H9 (cell line): Measurements from ENCODE around the gene POC5. TPM values are rescaled to one million over a fixed set of nuclear protein-coding genes. Genes with fewer than 3 reads are reported as not detected.
A peak's percentile ranks its signal among the peaks of the same experiment; 100 is the strongest.

Experiments
- DNase-seq: peaks from one replicate; pipeline ENCODE4 v3.0.0-alpha.2; 2017
- H2AFZ ChIP-seq: one replicate; pipeline ENCODE4 v1.6.1; 2013; ENCODE audit warnings: mild to moderate bottlenecking, low read length, control low read depth, moderate library complexity
- H2AK5ac ChIP-seq: 2 replicates; pipeline ENCODE4 v1.6.1; 2013; ENCODE audit warnings: low read length, control low read depth, mixed read lengths; ENCODE audit not compliant: insufficient read length
- H2BK120ac ChIP-seq: one replicate; pipeline ENCODE4 v1.6.1; 2013; ENCODE audit warnings: low read depth, mild to moderate bottlenecking, low read length, control low read depth, inconsistent platforms; ENCODE audit not compliant: poor library complexity, severe bottlenecking
- H2BK12ac ChIP-seq: 2 replicates; pipeline ENCODE4 v1.6.1; 2013; ENCODE audit warnings: low read length, control low read depth, mixed read lengths, low read depth; ENCODE audit not compliant: insufficient read length
- H2BK15ac ChIP-seq: 2 replicates; pipeline ENCODE4 v1.6.1; 2013; ENCODE audit warnings: low read depth, low read length, control low read depth
- H2BK20ac ChIP-seq: one replicate; pipeline ENCODE4 v1.6.1; 2013; ENCODE audit warnings: low read depth, mild to moderate bottlenecking, low read length, control low read depth, inconsistent platforms; ENCODE audit not compliant: poor library complexity, severe bottlenecking
- H2BK5ac ChIP-seq: 2 replicates; pipeline ENCODE4 v1.6.1; 2013; ENCODE audit warnings: low read length, control low read depth, mixed read lengths; ENCODE audit not compliant: insufficient read length
- H3K14ac ChIP-seq: 2 replicates; pipeline ENCODE4 v1.6.1; 2013; ENCODE audit warnings: low read length, control low read depth; ENCODE audit not compliant: insufficient read depth
- H3K18ac ChIP-seq: 2 replicates; pipeline ENCODE4 v1.6.1; 2013; ENCODE audit warnings: low read depth, mild to moderate bottlenecking, mixed read lengths, low read length, control low read depth; ENCODE audit not compliant: insufficient read length
- H3K23ac ChIP-seq: 2 replicates; pipeline ENCODE4 v1.6.1; 2013; ENCODE audit warnings: low read length, control low read depth, mixed read lengths, low read depth; ENCODE audit not compliant: insufficient read length
- H3K23me2 ChIP-seq: 2 replicates; pipeline ENCODE4 v1.6.1; 2013; ENCODE audit warnings: low read depth, mild to moderate bottlenecking, mixed read lengths, low read length, control low read depth; ENCODE audit not compliant: insufficient read length, poor library complexity, severe bottlenecking
- H3K27ac ChIP-seq: 2 replicates; pipeline ENCODE4 v1.5.1; 2013; ENCODE audit warnings: low read length, control low read depth, mixed read lengths, low read depth; ENCODE audit not compliant: insufficient read length
- H3K27me3 ChIP-seq: 2 replicates; pipeline ENCODE4 v1.6.1; 2013; ENCODE audit warnings: low read length, control low read depth, inconsistent platforms; ENCODE audit not compliant: insufficient read depth
- H3K4ac ChIP-seq: 2 replicates; pipeline ENCODE4 v1.6.1; 2013; ENCODE audit warnings: low read depth, mild to moderate bottlenecking, control low read depth, inconsistent platforms, low read length, moderate library complexity
- H3K4me1 ChIP-seq: 2 replicates; pipeline ENCODE4 v1.6.1; 2013; ENCODE audit warnings: low read length, control low read depth, inconsistent platforms; ENCODE audit not compliant: insufficient read depth
- H3K4me2 ChIP-seq: 2 replicates; pipeline ENCODE4 v1.6.1; 2013; ENCODE audit warnings: low read length, control low read depth, mixed read lengths; ENCODE audit not compliant: insufficient read length, insufficient read depth
- H3K56ac ChIP-seq: 2 replicates; pipeline ENCODE4 v1.6.1; 2013; ENCODE audit warnings: low read depth, mild to moderate bottlenecking, mixed read lengths, low read length, control low read depth; ENCODE audit not compliant: insufficient read length
- H3K79me1 ChIP-seq: 2 replicates; pipeline ENCODE4 v1.6.1; 2013; ENCODE audit warnings: low read depth, mild to moderate bottlenecking, moderate library complexity, low read length, control low read depth, inconsistent platforms; ENCODE audit not compliant: insufficient read depth, poor library complexity, severe bottlenecking
- H3K79me2 ChIP-seq: 2 replicates; pipeline ENCODE4 v1.6.1; 2013; ENCODE audit warnings: low read length, control low read depth, inconsistent platforms; ENCODE audit not compliant: insufficient read depth
- H3K9ac ChIP-seq: 2 replicates; pipeline ENCODE4 v1.6.1; 2013; ENCODE audit warnings: low read length, control low read depth, mixed read lengths; ENCODE audit not compliant: insufficient read length; ENCODE audit errors: extremely low read depth
- H3K9me3 ChIP-seq: one replicate; pipeline ENCODE4 v1.6.1; 2013; ENCODE audit warnings: low read depth, low read length, inconsistent platforms; ENCODE audit not compliant: control insufficient read depth
- H3T11ph ChIP-seq: one replicate; pipeline ENCODE4 v1.6.1; 2013; ENCODE audit warnings: mild to moderate bottlenecking, low read length, control low read depth, inconsistent platforms
- H4K20me1 ChIP-seq: one replicate; pipeline ENCODE4 v1.6.1; 2013; ENCODE audit not compliant: control insufficient read depth, insufficient read length, insufficient read depth
- H4K5ac ChIP-seq: 2 replicates; pipeline ENCODE4 v1.6.1; 2013; ENCODE audit warnings: low read depth, mild to moderate bottlenecking, mixed read lengths, low read length, control low read depth; ENCODE audit not compliant: insufficient read length
- H4K8ac ChIP-seq: replicated peaks from 2 replicates; pipeline ENCODE4 v1.6.1; 2013; ENCODE audit warnings: low read length, control low read depth, mixed read lengths, low read depth; ENCODE audit not compliant: insufficient read length
- H4K91ac ChIP-seq: 2 replicates; pipeline ENCODE4 v1.6.1; 2013; ENCODE audit warnings: low read depth, mild to moderate bottlenecking, moderate library complexity, mixed read lengths, low read length, control low read depth; ENCODE audit not compliant: insufficient read length
- H3K27ac Mint-ChIP-seq, 3 experiments: 2 replicates in 2 of 3; 3 replicates in 1 of 3; pipeline ENCODE4 v1.8.0; 2020 to 2021; ENCODE audit warnings: mixed read lengths in 3 of 3, mild to moderate bottlenecking in 1 of 3, moderate library complexity in 1 of 3
- H3K27me3 Mint-ChIP-seq: 2 replicates; pipeline ENCODE4 v1.8.0; 2021; ENCODE audit warnings: low read depth, mild to moderate bottlenecking, moderate library complexity, mixed read lengths
- H3K36me3 Mint-ChIP-seq, 3 experiments: 2 replicates in 2 of 3; 3 replicates in 1 of 3; pipeline ENCODE4 v1.8.0; 2020 to 2021; ENCODE audit warnings: low read depth in 3 of 3, mixed read lengths in 3 of 3; ENCODE audit not compliant: insufficient read depth in 1 of 3
- H3K4me1 Mint-ChIP-seq, 2 experiments: 2 replicates each; pipeline ENCODE4 v1.8.0; 2020; ENCODE audit warnings: mixed read lengths in 2 of 2
- H3K4me3 Mint-ChIP-seq, 2 experiments: 2 replicates in 1 of 2; 3 replicates in 1 of 2; pipeline ENCODE4 v1.8.0; 2020 to 2021; ENCODE audit warnings: mild to moderate bottlenecking in 2 of 2, mixed read lengths in 2 of 2, moderate library complexity in 1 of 2
- H3K9me3 Mint-ChIP-seq, 2 experiments: 2 replicates in 1 of 2; 3 replicates in 1 of 2; pipeline ENCODE4 v1.8.0; 2020; ENCODE audit warnings: mild to moderate bottlenecking in 2 of 2, mixed read lengths in 2 of 2, moderate library complexity in 1 of 2
- WGBS: extraction: QIAGEN DNeasy Blood & Tissue Kit; methylation state at CpG from one replicate; pipeline ENCODE4 v1.1.7; 2013; ENCODE audit warnings: missing lambda C conversion rate, low lambda C conversion rate, mixed read lengths; ENCODE audit not compliant: insufficient read length; ENCODE audit errors: extremely low coverage; 5-methylcytosine and 5-hydroxymethylcytosine counted together
- total RNA-seq: library from RNA; stranded (reverse); gene quantifications from 2 replicates; pipeline ENCODE4 v1.2.1, GENCODE V29; 2021
- TF ChIP-seq, protein P1 (sequence below): fragments of 200-600 bp; sonication (generic); conservative IDR thresholded peaks from 3 replicates; pipeline ENCODE4 v1.8.0; 2021; ENCODE audit warnings: antibody characterized with exemption, mild to moderate bottlenecking

The POC5 gene
- total RNA-seq, 1 experiment from 2014 or later, result 12.2 TPM

DNA sequence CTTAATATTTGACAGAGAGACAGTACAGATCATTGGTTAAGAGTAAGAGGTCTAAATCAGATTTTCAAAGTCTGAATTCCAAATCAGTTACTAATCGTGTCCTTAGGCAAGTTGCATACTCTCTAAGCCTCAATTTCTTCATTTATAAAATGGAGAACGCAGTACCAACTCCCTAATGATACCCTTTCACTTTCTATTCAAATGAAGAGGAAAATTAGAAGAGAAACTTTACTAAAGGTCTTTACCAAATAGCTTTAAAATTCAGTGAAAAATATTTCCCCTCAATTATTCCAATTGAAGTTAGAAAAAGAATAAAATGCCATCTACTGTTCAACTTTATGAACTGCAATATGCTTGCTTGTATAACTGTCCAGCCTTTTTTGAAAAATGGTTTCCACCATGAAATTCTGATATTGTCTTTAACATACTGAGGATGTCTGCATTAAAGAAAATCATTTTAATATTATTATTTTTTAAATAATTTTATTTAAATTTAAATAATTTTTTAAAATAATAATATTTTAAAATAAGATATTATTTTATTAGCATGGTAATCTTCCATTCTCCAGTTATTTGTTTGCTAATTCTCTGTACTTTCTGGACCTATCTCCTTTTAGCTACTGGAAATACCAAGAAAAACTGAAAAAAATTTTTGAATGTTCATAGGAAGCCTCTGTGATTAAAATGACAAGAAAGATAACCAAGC is 36.0 kb downstream of the POC5 start:
- no peak overlapping the region for H3K27ac ChIP-seq
- no peak overlapping the region for H3K4ac ChIP-seq
- H3T11ph ChIP-seq, result no peak overlapping the region
- H3K36me3 Mint-ChIP-seq, result peaks cover 2 to 9% (median 8%) of the 10 kb centered on the region in 3 experiments; a peak in 4 of 7 replicates
- H3K9ac ChIP-seq, result no peak overlapping the region
- TF ChIP-seq, protein P1, sequence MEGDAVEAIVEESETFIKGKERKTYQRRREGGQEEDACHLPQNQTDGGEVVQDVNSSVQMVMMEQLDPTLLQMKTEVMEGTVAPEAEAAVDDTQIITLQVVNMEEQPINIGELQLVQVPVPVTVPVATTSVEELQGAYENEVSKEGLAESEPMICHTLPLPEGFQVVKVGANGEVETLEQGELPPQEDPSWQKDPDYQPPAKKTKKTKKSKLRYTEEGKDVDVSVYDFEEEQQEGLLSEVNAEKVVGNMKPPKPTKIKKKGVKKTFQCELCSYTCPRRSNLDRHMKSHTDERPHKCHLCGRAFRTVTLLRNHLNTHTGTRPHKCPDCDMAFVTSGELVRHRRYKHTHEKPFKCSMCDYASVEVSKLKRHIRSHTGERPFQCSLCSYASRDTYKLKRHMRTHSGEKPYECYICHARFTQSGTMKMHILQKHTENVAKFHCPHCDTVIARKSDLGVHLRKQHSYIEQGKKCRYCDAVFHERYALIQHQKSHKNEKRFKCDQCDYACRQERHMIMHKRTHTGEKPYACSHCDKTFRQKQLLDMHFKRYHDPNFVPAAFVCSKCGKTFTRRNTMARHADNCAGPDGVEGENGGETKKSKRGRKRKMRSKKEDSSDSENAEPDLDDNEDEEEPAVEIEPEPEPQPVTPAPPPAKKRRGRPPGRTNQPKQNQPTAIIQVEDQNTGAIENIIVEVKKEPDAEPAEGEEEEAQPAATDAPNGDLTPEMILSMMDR, result peak; percentile 77
- H3K18ac ChIP-seq, result no peak overlapping the region
- H3K27me3 ChIP-seq, result no peaks in the 10 kb centered on the region
- no peak overlapping the region for H4K91ac ChIP-seq
- no peak overlapping the region for H3K4me2 ChIP-seq
- H2BK20ac ChIP-seq, result no peak overlapping the region
- no peak overlapping the region for H4K5ac ChIP-seq
- no peaks in the 10 kb centered on the region for H3K79me2 ChIP-seq
- no peaks in the 10 kb centered on the region for H4K20me1 ChIP-seq
- no peak overlapping the region for H2BK12ac ChIP-seq
- H3K27ac Mint-ChIP-seq, result no peak overlapping the region
- H3K4me1 Mint-ChIP-seq, result no peaks in the 10 kb centered on the region
- no peaks in the 10 kb centered on the region for H3K9me3 Mint-ChIP-seq
- H3K27me3 Mint-ChIP-seq, result no peaks in the 10 kb centered on the region
- H3K79me1 ChIP-seq, result no peaks in the 10 kb centered on the region
- no peaks in the 10 kb centered on the region for H3K9me3 ChIP-seq
- no peaks in the 10 kb centered on the region for H3K23me2 ChIP-seq
- H2AFZ ChIP-seq, result no peak overlapping the region
- no peak overlapping the region for H3K23ac ChIP-seq
- H3K14ac ChIP-seq, result no peak overlapping the region
- no CpG with 5 or more reads among the region's 2 CpGs for WGBS
- no peaks in the 10 kb centered on the region for H3K4me1 ChIP-seq
- H2BK5ac ChIP-seq, result no peak overlapping the region
- DNase-seq, result no peak
- H3K56ac ChIP-seq, result no peak overlapping the region
- H2AK5ac ChIP-seq, result no peak overlapping the region
- H4K8ac ChIP-seq, result no peak overlapping the region
- H3K4me3 Mint-ChIP-seq, result no peak overlapping the region
- no peak overlapping the region for H2BK120ac ChIP-seq
- H2BK15ac ChIP-seq, result no peak overlapping the region
